GM23338 (cell line): ENCODE measurements around the gene HTR3B. TPM values are rescaled to one million over a fixed set of nuclear protein-coding genes. Genes with fewer than 3 reads are reported as not detected.
A peak's percentile ranks its signal among the peaks of the same experiment; 100 is the strongest.

ENCODE experiments used
- ATAC-seq: fragments of 200-7000 bp; cut with Tn5 transposase; 3 replicates; pipeline ENCODE4 v1.9.1; 2020
- DNase-seq: peaks from one replicate; pipeline ENCODE4 v3.0.0-alpha.2; 2015; ENCODE audit warnings: low spot score
- H2AFZ ChIP-seq: fragments of 200-600 bp; sonication (generic); 2 replicates; pipeline ENCODE4 v1.8.0; 2016; ENCODE audit warnings: antibody characterized with exemption, mild to moderate bottlenecking, moderate library complexity
- H3F3A ChIP-seq: fragments of 200-600 bp; sonication (generic); replicated peaks from 2 replicates; pipeline ENCODE4 v1.8.0; 2017; ENCODE audit warnings: antibody characterized with exemption, mixed run types, low read depth
- H3K27ac ChIP-seq: fragments of 200-600 bp; sonication (generic); 2 replicates; pipeline ENCODE4 v1.6.1; 2016; ENCODE audit warnings: low read depth
- H3K27me3 ChIP-seq: fragments of 200-600 bp; sonication (generic); 2 replicates; pipeline ENCODE4 v1.8.0; 2016; ENCODE audit warnings: mild to moderate bottlenecking, mixed run types, moderate library complexity; ENCODE audit not compliant: insufficient read depth
- H3K36me3 ChIP-seq: fragments of 200-600 bp; sonication (generic); 2 replicates; pipeline ENCODE4 v1.8.0; 2016; ENCODE audit warnings: mild to moderate bottlenecking; ENCODE audit not compliant: insufficient read depth
- H3K4me1 ChIP-seq: fragments of 200-600 bp; sonication (generic); 2 replicates; pipeline ENCODE4 v1.8.0; 2016; ENCODE audit warnings: mild to moderate bottlenecking, moderate library complexity; ENCODE audit not compliant: insufficient read depth
- H3K4me2 ChIP-seq: fragments of 200-600 bp; sonication (generic); 2 replicates; pipeline ENCODE4 v1.7.1; 2017; ENCODE audit warnings: mixed run types
- H3K4me3 ChIP-seq: fragments of 200-600 bp; sonication (generic); 2 replicates; pipeline ENCODE4 v1.6.1; 2016; ENCODE audit warnings: mixed run types
- H3K79me2 ChIP-seq: fragments of 200-600 bp; sonication (generic); replicated peaks from 2 replicates; pipeline ENCODE4 v1.8.0; 2017; ENCODE audit warnings: mild to moderate bottlenecking; ENCODE audit not compliant: insufficient read depth
- H3K9me2 ChIP-seq: fragments of 200-600 bp; sonication (generic); 2 replicates; pipeline ENCODE4 v1.8.0; 2017; ENCODE audit not compliant: insufficient read depth
- H4K20me1 ChIP-seq: fragments of 200-600 bp; sonication (generic); replicated peaks from 2 replicates; pipeline ENCODE4 v1.8.0; 2017; ENCODE audit warnings: mild to moderate bottlenecking; ENCODE audit not compliant: insufficient read depth
- H3K27ac Mint-ChIP-seq: 2 replicates; pipeline ENCODE4 v1.8.0; 2020; ENCODE audit warnings: inconsistent platforms, mild to moderate bottlenecking, moderate library complexity, mixed read lengths
- H3K27me3 Mint-ChIP-seq: 3 replicates; pipeline ENCODE4 v1.8.0; 2022; ENCODE audit warnings: low read depth, mild to moderate bottlenecking, moderate library complexity, mixed read lengths, inconsistent platforms; ENCODE audit not compliant: insufficient read depth, poor library complexity
- H3K36me3 Mint-ChIP-seq: 3 replicates; pipeline ENCODE4 v1.8.0; 2021; ENCODE audit warnings: low read depth, mild to moderate bottlenecking, inconsistent platforms, moderate library complexity, mixed read lengths
- H3K4me1 Mint-ChIP-seq: 3 replicates; pipeline ENCODE4 v1.8.0; 2020; ENCODE audit warnings: mild to moderate bottlenecking, inconsistent platforms, mixed read lengths
- H3K4me3 Mint-ChIP-seq: 3 replicates; pipeline ENCODE4 v1.8.0; 2021; ENCODE audit warnings: moderate library complexity, mild to moderate bottlenecking, inconsistent platforms, mixed read lengths
- H3K9me3 Mint-ChIP-seq: 3 replicates; pipeline ENCODE4 v1.8.0; 2020; ENCODE audit warnings: moderate library complexity, mild to moderate bottlenecking, inconsistent platforms, mixed read lengths
- CREB1 ChIP-seq: fragments of 250-450 bp; sonication (Bioruptor Pico); IDR thresholded peaks from 2 replicates; pipeline ENCODE4 v1.5.0; 2020; ENCODE audit warnings: low read depth, mild to moderate bottlenecking, moderate library complexity
- CTCF ChIP-seq, 2 experiments: fragments of 200-600 bp in 1 of 2; sonication (generic) in 1 of 2; conservative IDR thresholded peaks; 2 replicates each; pipeline versions ENCODE4 v1.5.1 to v1.6.1; 2016 to 2017; ENCODE audit warnings: antibody characterized with exemption in 2 of 2, low read depth in 2 of 2, mild to moderate bottlenecking in 2 of 2, moderate library complexity in 1 of 2
- EZH2 ChIP-seq: fragments of 200-600 bp; sonication (generic); IDR thresholded peaks from one replicate; pipeline ENCODE4 v1.8.0; 2017; ENCODE audit warnings: antibody characterized with exemption, mild to moderate bottlenecking, low read depth; ENCODE audit not compliant: unreplicated experiment
- EZH2phosphoT487 ChIP-seq: fragments of 200-600 bp; sonication (generic); IDR thresholded peaks from one replicate; pipeline ENCODE4 v1.8.1; 2018; ENCODE audit warnings: antibody characterized with exemption; ENCODE audit not compliant: unreplicated experiment
- JUNB ChIP-seq: IDR thresholded peaks from one replicate; pipeline ENCODE4 v1.6.1; 2016; ENCODE audit warnings: antibody characterized with exemption; ENCODE audit not compliant: unreplicated experiment
- NANOG ChIP-seq: IDR thresholded peaks from 2 replicates; pipeline ENCODE4 v1.6.1; 2016; ENCODE audit warnings: antibody characterized with exemption, borderline replicate concordance
- POLR2AphosphoS5 ChIP-seq: IDR thresholded peaks from 2 replicates; pipeline ENCODE4 v1.6.1; 2016; ENCODE audit warnings: antibody characterized with exemption, low read depth
- REST ChIP-seq: IDR thresholded peaks from one replicate; pipeline ENCODE4 v1.6.1; 2018; ENCODE audit warnings: antibody characterized with exemption; ENCODE audit not compliant: unreplicated experiment
- STAT1 ChIP-seq: IDR thresholded peaks from one replicate; pipeline ENCODE4 v1.6.1; 2016; ENCODE audit warnings: antibody characterized with exemption; ENCODE audit not compliant: unreplicated experiment
- ZNF114 ChIP-seq: fragments of 250-450 bp; sonication (Bioruptor Pico); IDR thresholded peaks from 2 replicates; pipeline ENCODE4 v1.5.0; 2020; ENCODE audit warnings: mild to moderate bottlenecking, moderate library complexity
- ZNF331 ChIP-seq: fragments of 250-450 bp; sonication (Bioruptor Pico); IDR thresholded peaks from 2 replicates; pipeline ENCODE4 v1.5.0; 2020; ENCODE audit warnings: low read depth, mild to moderate bottlenecking, moderate library complexity
- polyA plus RNA-seq: library from polyadenylated mRNA; unstranded; fragments of >200 nt; fragmentation: Nextera tagmentation; extraction: Ambion mirVana; gene quantifications from 2 replicates; pipeline ENCODE4 v1.2.1, GENCODE V29; 2016
- total RNA-seq: library from RNA; depleted of rRNA; stranded (reverse); fragments of >200 nt; shearing (Covaris generic); gene quantifications from 2 replicates; pipeline ENCODE4 v1.2.3, GENCODE V29; 2014
- TF ChIP-seq, protein P1 (sequence below): IDR thresholded peaks from 2 replicates; pipeline ENCODE4 v1.6.1; 2016; ENCODE audit warnings: antibody characterized with exemption
- TF ChIP-seq, protein P2 (sequence below): fragments of 250-450 bp; sonication (Bioruptor Pico); IDR thresholded peaks from 2 replicates; pipeline ENCODE4 v1.5.0; 2020; ENCODE audit warnings: mild to moderate bottlenecking, moderate library complexity

The HTR3B gene
- total and polyA plus RNA-seq, 2 experiments from 2014 or later, result not detected

- H3K27ac ChIP-seq, result no peak overlapping the region
- Mint-ChIP-seq H3K36me3 (no peaks in the 10 kb centered on the region), H3K4me1 (no peaks in the 10 kb centered on the region), H3K9me3 (no peaks in the 10 kb centered on the region), H3K27ac (no peak overlapping the region), H3K27me3 (peaks cover 2% of the 10 kb centered on the region), H3K4me3 (no peak overlapping the region)
- no peaks in the 10 kb centered on the region for H3K79me2 ChIP-seq
- ATAC-seq, result no peak
- TF ChIP-seq EZH2 (no peak), EZH2phosphoT487 (no peak), NANOG (no peak), ZNF114 (CRISPR knock-in tag) (no peak), REST (no peak), STAT1 (no peak), CREB1 (CRISPR knock-in tag) (no peak), JUNB (no peak), ZNF331 (CRISPR knock-in tag) (no peak), CTCF (conservative IDR thresholded peaks at IDR 0.05; ENCODE audit: low read depth in 2 of 2) (no peak), POLR2AphosphoS5 (no peak)
- TF ChIP-seq, protein P1, sequence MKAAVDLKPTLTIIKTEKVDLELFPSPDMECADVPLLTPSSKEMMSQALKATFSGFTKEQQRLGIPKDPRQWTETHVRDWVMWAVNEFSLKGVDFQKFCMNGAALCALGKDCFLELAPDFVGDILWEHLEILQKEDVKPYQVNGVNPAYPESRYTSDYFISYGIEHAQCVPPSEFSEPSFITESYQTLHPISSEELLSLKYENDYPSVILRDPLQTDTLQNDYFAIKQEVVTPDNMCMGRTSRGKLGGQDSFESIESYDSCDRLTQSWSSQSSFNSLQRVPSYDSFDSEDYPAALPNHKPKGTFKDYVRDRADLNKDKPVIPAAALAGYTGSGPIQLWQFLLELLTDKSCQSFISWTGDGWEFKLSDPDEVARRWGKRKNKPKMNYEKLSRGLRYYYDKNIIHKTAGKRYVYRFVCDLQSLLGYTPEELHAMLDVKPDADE, result no peak
- TF ChIP-seq, protein P2, sequence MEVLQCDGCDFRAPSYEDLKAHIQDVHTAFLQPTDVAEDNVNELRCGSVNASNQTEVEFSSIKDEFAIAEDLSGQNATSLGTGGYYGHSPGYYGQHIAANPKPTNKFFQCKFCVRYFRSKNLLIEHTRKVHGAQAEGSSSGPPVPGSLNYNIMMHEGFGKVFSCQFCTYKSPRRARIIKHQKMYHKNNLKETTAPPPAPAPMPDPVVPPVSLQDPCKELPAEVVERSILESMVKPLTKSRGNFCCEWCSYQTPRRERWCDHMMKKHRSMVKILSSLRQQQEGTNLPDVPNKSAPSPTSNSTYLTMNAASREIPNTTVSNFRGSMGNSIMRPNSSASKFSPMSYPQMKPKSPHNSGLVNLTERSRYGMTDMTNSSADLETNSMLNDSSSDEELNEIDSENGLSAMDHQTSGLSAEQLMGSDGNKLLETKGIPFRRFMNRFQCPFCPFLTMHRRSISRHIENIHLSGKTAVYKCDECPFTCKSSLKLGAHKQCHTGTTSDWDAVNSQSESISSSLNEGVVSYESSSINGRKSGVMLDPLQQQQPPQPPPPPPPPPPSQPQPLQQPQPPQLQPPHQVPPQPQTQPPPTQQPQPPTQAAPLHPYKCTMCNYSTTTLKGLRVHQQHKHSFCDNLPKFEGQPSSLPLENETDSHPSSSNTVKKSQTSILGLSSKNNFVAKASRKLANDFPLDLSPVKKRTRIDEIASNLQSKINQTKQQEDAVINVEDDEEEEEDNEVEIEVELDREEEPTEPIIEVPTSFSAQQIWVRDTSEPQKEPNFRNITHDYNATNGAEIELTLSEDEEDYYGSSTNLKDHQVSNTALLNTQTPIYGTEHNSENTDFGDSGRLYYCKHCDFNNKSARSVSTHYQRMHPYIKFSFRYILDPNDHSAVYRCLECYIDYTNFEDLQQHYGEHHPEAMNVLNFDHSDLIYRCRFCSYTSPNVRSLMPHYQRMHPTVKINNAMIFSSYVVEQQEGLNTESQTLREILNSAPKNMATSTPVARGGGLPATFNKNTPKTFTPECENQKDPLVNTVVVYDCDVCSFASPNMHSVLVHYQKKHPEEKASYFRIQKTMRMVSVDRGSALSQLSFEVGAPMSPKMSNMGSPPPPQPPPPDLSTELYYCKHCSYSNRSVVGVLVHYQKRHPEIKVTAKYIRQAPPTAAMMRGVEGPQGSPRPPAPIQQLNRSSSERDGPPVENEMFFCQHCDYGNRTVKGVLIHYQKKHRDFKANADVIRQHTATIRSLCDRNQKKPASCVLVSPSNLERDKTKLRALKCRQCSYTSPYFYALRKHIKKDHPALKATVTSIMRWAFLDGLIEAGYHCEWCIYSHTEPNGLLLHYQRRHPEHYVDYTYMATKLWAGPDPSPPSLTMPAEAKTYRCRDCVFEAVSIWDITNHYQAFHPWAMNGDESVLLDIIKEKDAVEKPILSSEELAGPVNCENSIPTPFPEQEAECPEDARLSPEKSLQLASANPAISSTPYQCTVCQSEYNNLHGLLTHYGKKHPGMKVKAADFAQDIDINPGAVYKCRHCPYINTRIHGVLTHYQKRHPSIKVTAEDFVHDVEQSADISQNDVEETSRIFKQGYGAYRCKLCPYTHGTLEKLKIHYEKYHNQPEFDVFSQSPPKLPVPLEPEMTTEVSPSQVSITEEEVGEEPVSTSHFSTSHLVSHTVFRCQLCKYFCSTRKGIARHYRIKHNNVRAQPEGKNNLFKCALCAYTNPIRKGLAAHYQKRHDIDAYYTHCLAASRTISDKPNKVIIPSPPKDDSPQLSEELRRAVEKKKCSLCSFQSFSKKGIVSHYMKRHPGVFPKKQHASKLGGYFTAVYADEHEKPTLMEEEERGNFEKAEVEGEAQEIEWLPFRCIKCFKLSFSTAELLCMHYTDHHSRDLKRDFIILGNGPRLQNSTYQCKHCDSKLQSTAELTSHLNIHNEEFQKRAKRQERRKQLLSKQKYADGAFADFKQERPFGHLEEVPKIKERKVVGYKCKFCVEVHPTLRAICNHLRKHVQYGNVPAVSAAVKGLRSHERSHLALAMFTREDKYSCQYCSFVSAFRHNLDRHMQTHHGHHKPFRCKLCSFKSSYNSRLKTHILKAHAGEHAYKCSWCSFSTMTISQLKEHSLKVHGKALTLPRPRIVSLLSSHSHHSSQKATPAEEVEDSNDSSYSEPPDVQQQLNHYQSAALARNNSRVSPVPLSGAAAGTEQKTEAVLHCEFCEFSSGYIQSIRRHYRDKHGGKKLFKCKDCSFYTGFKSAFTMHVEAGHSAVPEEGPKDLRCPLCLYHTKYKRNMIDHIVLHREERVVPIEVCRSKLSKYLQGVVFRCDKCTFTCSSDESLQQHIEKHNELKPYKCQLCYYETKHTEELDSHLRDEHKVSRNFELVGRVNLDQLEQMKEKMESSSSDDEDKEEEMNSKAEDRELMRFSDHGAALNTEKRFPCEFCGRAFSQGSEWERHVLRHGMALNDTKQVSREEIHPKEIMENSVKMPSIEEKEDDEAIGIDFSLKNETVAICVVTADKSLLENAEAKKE (CRISPR knock-in tag), result no peak
- no peaks in the 10 kb centered on the region for H3K4me1 ChIP-seq
- H3K36me3 ChIP-seq, result no peaks in the 10 kb centered on the region
- no peaks in the 10 kb centered on the region for H3K9me2 ChIP-seq
- no peaks in the 10 kb centered on the region for H3K27me3 ChIP-seq
- H3F3A ChIP-seq, result no peaks in the 10 kb centered on the region
- no peak for DNase-seq
- no peak overlapping the region for H3K4me3 ChIP-seq
- H3K4me2 ChIP-seq, result no peak overlapping the region
- no peaks in the 10 kb centered on the region for H4K20me1 ChIP-seq
- peak overlapping the region; percentile 66; the same call in 1 of the 2 replicates for H2AFZ ChIP-seq
These were observed 37.7 kb downstream of the HTR3B start for GRCh38 chr11:113942256-113942655.
